ENCODE data around the gene PPWD1.
"Not testable (repeated sequence)": the region's sequence is repeated elsewhere in the genome, so short reads cannot be mapped to it uniquely, and the experiment has no call there.

The PPWD1 gene

DNA sequence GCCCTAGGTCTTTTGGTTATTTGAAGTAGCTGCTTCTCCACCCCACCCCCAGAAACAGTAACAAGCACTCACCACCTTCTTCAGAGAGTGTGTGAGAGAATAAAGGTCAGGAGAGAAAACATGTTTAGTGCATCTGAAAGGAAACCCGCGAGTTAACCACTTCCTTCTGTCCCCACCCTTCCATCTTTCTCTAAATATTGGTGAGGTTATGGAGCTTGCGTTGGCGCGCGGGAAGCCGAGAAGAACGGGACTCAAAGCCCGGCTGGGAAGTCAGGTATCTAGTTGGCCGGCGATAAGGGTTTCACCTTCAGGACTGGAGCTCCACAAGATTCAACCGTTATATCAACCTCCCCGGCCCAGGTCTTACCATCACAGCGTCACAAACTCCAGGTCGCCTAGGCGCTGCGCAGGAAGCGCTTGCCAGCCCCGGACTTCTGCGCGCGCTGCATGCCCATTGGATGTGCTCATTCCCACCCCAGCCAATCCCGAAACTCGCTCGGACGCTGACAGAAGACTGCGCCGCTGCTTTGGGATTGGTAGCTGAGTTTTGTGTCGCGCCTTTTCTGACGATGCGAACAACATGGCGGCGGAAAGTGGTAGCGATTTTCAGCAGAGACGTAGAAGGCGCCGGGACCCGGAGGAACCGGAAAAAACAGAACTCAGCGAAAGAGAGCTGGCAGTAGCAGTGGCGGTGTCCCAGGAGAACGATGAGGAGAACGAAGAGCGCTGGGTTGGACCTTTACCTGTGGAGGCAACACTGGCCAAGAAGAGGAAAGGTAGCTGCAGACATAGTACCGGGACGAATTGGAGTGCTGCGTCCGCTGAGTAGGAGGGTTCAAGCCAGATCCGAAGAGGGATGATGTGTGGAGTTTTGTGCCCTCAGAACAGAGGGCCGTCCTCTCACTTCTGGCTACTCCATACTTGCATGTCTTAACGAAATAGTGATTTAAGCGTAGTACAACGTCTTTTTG is at the start of gene PPWD1, which contains the start of gene CENPK:
Gene PPWD1 (plus strand): TSS at position 566 of the 971 bp plus-strand sequence. CDS start 15 bp downstream, at position 581.
Gene CENPK (minus strand): TSS at position 438 of the 971 bp plus-strand sequence. CDS start 8,261 bp downstream, outside the sequence.
- in situ Hi-C loops (cut with MboI; ENCODE audit: low sequenced_read_pairs), result no loop called here

DNA sequence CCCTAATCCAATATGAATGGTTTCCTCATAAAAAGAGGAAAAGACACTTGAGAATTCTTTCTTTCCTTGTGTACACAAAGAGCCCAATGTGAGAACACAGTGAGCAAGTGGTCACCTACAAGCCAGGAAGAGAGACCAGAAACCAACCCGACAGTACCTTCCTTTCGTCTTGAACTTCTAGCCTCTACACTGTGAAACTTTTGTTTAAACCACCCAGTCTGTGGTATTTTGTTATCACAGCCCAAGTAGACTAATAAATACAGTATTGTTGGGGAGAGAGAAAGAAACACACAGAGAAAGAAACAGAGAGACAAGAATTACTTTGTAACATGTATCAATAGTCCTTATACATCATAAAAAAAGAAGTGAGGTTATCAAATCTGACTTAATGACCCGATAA is 37.4 kb upstream of the PPWD1 start:
- in situ Hi-C loops (cut with MboI; ENCODE audit: low sequenced_read_pairs), result no loop called here

DNA sequence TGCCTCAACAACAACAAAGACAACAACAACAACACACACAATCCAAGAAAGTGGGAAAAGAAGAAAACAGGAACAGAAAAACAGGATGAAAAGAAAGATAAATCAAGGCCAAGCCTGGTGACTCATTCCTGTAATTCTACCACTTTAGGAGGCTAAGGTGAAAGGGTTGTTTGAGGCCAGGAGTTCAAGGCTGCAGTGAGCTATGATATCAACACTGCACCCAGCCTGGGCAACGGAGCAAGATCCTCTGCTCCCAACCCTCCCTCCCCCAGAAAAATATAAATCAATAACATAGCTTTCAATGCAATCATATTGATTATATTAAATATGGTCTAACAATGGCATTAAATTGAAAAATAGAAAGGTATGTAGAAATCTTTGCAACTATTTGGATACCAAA is 32.2 kb upstream of the PPWD1 start:
- in situ Hi-C loops (cut with MboI; ENCODE audit: low sequenced_read_pairs), result no loop called here

DNA sequence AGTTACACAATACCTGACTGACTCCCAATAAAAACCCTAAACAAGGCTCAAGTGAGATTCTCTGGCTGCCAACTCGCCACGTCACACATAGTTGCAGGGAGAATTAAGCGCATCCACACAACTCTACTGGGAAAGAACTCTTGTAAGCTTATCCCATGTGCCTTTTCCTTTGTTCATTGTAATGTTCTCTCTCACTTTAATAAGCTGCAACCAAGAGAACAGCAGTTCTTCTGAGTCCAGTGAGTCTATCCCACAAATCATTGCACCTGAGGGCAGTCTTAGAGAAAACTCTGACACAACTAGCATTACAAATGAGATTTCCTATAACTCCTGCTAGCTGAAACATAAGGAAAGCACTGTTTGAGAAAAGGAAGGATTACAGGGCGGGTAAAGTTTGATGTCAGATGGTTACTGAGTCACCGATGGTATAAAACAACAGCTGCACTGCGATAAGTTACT is 27.5 kb upstream of the PPWD1 start:
- in situ Hi-C loops (cut with MboI; ENCODE audit: low sequenced_read_pairs), result no loop called here

DNA sequence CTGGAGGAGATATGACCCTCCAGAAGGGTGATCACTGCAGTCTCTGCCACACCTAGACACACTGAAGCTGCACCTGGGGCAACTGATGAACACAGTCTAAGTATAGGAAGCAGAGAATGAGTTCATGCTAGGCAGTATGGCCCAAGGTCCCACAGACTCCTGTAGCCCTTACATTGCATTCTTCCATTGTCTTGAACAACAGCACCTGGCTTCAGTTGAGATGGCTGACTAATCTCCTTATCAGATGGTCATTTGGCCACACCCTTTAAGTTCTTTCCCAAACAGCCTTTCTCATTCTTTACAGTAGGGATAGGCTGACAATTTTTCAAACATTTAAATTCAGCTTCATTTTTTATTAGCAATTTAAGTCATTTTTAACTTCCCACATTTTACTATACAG is 23.3 kb upstream of the PPWD1 start:
- in situ Hi-C loops (cut with MboI; ENCODE audit: low sequenced_read_pairs), result no loop called here

DNA sequence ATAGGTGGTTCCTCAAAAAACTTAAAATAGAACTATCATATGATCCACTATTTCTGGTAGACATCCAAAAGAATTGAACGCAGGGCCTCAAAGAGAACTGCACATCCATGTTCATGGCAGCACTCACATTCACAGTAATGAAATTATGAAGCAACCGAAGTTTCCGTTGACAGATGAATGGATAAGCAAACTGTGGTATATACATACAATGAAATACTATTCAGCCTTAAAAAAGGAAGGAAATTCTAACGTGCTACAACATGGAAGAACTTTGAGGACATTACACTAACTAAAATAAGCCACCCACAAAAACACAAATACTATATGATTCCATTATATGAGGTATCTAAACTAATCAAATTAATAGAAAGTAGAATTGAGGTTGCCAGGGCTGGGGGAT is 18.6 kb upstream of the PPWD1 start:
- in situ Hi-C loops (cut with MboI; ENCODE audit: low sequenced_read_pairs), result no loop called here

DNA sequence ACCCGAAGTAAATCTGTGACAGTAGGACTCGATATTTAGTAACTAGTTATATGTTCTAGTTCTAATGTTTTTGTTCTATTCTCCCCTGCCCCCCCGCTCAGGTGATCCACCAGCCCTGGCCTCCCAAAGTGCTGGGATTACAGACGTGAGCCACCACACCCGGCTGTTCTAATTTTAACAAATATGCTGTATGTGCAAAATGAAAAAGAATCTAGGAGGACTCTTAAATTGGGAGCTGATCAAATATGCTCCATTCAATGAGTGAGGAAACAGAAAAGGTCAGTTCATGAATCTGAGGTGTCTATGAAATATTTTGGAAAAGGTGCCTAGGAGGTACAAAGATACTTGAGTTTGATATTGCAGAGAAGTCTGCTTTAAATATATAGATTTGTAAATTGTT is 17.0 kb upstream of the PPWD1 start:
- in situ Hi-C loops (cut with MboI; ENCODE audit: low sequenced_read_pairs), result no loop called here

DNA sequence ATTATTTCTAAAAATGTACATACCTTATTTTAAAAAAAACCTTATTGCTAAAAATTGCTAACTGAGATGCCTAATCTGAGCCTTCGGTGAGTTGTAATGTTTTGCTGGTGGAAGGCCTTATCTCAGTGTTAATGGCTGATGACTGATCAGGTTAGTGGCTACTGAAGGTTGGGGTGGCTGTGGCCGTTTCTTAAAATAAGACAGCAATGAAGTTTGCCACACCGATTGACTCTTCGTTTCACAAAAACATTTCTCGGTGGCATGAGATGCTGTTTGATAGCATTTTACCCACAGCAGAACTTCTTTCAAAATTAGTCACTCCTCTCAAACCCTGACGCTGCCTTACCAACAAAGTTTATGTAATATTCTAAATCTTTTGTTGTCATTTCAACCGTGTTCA is 14.8 kb upstream of the PPWD1 start:
- in situ Hi-C loops (cut with MboI; ENCODE audit: low sequenced_read_pairs), result no loop called here

DNA sequence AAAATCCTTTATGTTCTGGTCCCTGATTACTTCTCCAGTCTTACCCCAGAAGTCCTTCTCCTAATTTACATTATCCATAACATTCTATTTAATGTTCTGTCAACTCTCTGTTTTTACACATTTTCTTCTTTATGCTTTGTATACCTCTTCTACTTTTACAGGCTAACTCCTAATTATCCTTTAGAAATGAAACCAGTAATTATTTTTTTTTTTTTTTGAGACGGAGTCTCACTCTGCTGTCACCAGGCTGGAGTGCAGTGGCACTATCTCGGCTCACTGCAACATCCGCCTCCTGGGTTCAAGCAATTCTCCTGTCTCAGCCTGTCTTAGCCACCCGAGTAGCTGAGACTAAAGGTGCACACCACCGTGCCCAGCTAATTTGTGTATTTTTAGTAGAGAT is 9.2 kb upstream of the PPWD1 start:
- in situ Hi-C loops (cut with MboI; ENCODE audit: low sequenced_read_pairs), result no loop called here

DNA sequence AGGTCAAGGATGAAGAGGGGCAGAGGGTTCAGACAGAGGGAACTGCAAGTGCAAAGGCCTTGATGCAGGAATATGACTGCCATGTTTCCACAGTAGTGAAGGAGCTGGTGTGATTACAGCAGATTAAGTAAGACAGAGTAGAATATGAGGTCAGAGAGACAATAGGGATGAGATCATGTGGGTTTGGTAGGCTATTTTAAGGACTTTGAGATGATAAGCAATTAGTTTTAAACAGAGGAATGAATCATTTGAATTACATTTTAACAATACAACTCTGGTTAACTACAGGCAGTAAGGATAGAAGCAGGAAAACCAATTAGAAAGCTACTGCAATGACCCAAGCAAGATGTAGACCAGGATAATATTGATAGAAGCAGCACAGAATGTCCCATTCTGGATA is 7.8 kb upstream of the PPWD1 start:
- in situ Hi-C loops (cut with MboI; ENCODE audit: low sequenced_read_pairs), result no loop called here

DNA sequence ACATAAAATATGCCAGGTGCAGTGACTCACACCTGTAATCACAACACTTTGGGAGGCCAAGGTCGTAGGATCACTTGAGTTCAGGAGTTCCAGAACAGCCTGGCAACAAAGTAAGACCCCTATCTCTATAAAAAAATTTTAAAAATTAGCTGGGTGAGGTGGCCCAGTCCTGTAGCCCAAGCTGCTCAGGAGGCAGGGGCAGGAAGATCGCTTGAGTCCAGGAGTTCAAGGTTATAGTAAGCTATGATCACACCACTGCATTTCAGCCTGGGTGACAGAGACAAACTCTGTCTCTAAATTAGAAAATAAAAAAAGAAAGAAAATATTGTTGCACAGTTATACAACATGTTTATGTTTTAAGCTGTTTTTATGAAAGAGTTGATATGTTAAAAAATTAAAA is 6.9 kb upstream of the PPWD1 start:
- in situ Hi-C loops (cut with MboI; ENCODE audit: low sequenced_read_pairs), result no loop called here

DNA sequence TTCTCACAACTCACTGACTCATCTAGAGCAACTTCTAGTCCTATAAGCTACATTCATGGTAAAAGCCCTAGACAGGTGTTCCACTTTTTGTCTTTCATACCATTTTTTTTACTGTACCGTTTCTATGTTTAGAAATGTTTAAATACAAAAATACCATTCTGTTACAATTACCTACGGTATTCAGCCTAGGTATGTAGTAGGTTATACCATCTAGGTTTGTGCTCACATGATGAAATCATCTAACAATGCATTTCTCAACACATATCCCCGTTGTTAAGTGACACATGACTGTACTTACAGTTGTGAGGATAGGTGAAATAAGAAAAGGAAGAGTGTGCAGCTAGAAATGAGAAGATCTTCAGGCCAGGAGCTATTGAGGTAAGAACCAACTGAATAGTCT is 6.4 kb upstream of the PPWD1 start:
- in situ Hi-C loops (cut with MboI; ENCODE audit: low sequenced_read_pairs), result no loop called here

DNA sequence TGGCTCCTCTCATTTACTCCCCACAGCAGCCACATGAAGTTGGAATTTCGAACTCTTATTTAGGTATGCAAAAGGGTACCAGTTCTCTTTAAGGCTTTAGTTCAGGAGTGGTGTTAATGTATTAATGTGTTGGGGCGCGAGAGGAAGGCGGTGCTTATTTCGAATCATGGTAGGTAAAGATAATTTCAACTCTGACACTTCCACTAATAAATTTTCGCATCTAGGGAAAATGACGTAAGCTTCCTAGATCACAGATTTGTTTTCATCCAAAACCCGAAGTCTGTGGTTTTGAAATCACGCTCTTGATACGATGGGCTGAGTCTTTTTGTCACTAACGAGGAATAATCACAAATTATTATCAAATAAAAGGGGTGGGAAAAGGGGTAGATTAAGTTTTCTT is 681 bp downstream of the PPWD1 start:
- in situ Hi-C loops (cut with MboI; ENCODE audit: low sequenced_read_pairs), result no loop called here

DNA sequence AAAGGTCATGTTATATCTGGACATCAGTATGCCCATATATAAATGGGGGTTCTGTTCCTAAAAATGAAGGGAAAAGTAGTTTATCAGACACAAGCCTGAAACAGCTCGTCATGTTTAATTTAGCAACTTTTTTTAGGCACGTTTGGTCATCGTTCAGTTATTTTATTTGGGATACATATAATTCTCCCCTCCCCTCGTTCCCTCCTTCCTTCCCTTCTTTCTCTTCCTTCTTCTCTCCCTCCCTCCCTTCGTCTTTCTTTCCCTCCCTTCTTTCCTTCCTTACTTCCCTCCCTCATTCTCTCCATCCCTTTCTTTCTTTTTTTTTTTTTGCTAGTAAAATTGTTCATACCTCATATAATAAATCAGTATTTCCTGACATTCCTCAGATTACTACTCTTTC is 3.4 kb downstream of the PPWD1 start:
- in situ Hi-C loops (cut with MboI; ENCODE audit: low sequenced_read_pairs), result no loop called here

DNA sequence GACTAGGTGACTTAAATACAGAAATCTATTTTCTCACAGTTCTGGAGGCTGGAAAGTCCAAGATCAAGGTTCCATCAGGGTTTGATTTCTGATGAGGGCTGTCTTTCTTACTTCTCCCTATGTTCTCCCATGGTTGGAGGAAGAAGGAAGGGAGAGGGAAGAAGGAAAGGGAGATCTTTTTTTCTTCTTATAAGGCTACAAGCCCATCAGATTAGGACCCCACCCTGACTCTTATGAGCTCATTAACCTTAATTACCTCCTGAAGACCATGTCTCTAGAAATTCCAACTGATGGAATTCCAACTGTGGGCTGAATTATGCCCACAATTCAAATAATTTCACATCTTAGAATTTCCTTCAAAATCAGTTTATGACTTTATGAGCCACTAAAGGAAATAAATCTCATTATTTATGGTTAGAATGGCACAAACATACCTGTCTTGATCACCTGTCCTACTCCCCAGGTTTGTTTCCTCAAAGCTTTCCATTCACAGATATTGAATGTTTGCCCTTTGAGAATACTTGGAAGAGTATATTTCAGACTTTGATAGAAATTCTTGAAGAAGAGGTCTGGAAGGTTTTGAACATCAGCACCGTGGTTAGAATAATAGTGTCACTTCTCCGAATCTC is 7.6 kb downstream of the PPWD1 start:
- in situ Hi-C loops (cut with MboI; ENCODE audit: low sequenced_read_pairs), result no loop called here

DNA sequence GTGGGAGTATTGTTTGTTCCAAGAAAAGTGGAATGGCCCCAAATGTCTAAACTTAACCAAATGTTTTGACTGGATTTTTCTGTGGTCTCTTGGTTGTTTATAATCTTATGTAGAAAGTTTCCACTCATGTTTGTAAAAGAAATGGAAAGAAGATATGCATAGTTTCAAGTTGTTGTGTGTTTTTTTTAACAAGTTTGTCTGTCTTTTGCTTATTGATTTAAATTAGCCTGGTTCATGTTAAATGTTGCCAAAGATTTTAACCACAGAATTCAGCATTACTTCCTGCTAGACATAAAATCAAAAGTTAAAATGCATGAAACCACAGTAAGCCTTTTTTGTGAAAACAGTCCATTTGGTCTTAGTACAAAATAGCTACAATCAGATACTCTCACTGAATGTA is 14.0 kb downstream of the PPWD1 start:
- in situ Hi-C loops (cut with MboI; ENCODE audit: low sequenced_read_pairs), result no loop called here

DNA sequence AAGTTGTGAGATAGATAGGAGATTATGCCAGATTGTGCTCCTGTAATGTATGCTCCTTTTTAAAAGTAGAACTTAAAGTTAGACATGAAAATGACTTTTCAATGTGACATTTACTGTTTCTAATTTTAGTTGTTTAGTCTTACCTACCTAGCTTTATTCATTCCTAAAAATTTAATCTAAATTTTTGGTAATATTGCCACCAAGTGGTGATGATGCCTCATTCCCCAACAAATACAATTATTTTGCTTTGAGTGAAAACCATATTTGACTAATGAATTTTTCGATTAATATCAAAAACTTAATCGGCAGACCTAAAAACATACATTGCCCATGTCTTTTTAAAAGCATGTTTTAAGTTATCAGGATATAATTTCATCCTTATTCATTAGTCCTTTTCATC is 25.6 kb downstream of the PPWD1 start:
- in situ Hi-C loops (cut with MboI; ENCODE audit: low sequenced_read_pairs), result no loop called here

DNA sequence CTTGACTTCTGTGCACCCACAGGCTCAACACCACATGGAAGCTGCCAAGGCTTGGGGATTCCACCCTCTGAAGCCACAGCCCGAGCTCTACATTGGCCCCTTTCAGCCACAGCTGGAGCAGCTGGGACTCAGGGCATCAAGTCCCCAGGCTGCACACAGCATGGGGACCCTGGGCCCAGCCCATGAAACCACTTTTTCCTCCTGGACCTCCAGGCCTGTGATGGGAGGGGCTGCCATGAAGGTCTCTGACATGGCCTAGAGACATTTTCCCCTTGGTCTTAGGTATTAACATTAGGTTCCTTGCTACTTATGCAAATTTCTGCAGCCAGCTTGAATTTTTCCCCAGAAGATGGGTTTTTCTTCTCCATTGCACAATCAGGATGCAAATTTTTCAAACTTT is 38.7 kb downstream of the PPWD1 start:
- in situ Hi-C loops (cut with MboI; ENCODE audit: low sequenced_read_pairs), result not testable (repeated sequence)

DNA sequence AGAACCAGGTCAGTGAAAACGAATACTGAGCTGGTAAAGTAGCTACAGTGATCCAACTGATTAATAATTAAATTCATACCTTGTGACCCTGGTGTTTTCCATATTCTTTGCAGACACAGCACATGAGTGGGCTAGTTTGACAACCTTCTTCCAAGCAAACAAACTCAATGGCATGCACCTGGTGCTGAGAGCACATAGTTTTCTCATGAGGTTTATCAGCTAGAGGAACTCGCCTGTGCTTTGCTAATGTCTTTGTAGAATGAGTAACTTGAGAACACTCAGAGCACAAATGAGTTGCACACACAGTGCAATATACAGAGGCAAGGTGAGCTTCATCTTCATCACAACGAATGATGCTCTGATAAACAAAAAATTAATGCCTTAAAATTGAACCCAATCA is 48.4 kb downstream of the PPWD1 start:
- in situ Hi-C loops (cut with MboI; ENCODE audit: low sequenced_read_pairs), result no loop called here

DNA sequence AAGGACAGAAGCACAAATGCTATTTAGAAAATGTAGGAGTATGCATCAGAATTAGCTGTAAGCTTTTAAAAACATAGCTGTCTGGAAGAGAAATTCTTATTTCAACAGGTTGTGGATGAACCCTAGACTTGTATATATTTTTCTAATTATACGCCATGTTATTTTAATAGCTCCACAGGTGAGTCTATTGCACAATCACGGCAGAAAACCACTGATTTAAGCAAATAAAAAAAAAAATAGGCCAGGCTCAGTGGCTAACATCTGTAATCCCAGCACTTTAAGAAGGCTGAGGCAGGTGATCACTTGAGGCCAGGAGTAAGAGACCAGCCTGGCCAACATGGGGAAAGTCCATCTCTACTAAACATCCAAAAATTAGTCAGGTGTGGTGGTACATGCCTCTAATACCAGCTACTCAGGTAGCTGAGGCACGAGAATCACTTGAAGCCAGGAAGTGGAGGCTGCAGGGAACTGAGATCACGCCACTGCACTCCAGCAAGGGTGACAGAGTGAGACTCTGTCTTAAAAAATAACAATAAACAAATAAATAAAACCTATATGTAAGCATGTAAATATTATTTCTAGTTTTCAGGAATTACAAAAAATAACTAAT is 49.3 kb downstream of the PPWD1 start:
- in situ Hi-C loops (cut with MboI; ENCODE audit: low sequenced_read_pairs), result no loop called here

DNA sequence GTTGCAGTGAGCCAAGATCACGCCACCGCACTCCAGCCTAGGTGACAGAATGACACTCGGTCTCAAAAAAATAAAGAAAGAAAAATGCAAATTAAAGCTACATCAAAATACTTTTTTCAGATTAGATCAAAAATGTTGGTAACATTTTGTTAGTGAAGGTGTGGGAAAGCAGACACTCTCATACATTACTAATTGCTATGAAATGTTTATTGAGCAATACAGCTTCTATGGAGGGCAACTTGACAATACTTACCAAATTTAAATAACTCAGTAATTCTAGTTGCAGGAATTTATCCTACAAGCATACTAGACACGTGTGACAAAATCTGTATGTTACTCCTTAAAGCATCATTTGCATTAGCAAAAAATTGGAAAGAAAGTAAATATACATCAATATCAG is 56.9 kb downstream of the PPWD1 start:
- in situ Hi-C loops (cut with MboI; ENCODE audit: low sequenced_read_pairs), result no loop called here

DNA sequence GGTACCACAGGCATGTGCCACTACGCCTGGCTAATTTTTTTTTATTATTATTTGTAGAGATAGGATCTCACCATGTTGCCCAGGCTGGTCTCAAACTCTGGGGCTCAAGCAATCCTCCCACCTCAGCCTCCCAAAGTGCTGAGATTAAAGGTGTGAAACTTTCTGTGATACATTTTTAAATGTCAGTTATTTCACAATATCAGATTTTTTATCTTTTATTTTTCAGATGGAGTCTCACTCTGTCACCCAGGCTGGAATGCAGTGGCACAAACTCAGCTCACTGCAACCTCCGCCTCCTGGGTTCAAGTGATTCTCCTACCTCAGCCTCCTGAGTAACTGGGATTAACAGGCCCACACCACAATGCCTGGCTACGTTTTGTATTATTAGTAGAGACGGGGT is 58.9 kb downstream of the PPWD1 start:
- in situ Hi-C loops (cut with MboI; ENCODE audit: low sequenced_read_pairs), result not testable (repeated sequence)

All from HL-60/S4 (cell line).